Measurements from ENCODE around the gene DUSP22. TPM values are rescaled to one million over a fixed set of nuclear protein-coding genes. Genes with fewer than 3 reads are reported as not detected.

The DUSP22 gene
- total RNA-seq, 2 donors from 2014 or later: 23.3 to 27.4 TPM

- Mint-ChIP-seq H3K27me3 (peaks cover 12% of the 10 kb centered on the region), H3K9me3 (no peaks in the 10 kb centered on the region), H3K27ac (no peak overlapping the region), H3K4me3 (no peak overlapping the region), H3K36me3 (ENCODE audit: low read depth) (peaks cover 6% of the 10 kb centered on the region), H3K4me1 (peaks cover 7% of the 10 kb centered on the region)
- ATAC-seq (replicated peaks): no peak
These were observed 92.6 kb downstream of the DUSP22 start for GRCh38 chr6:384898-385297.

GRCh38 chr6:385614-386013, 93.3 kb downstream of the DUSP22 start:
- Mint-ChIP-seq H3K9me3 (no peaks in the 10 kb centered on the region), H3K36me3 (ENCODE audit: low read depth) (peaks cover 13% of the 10 kb centered on the region), H3K4me1 (peaks cover 7% of the 10 kb centered on the region), H3K27me3 (peaks cover 12% of the 10 kb centered on the region), H3K4me3 (no peak overlapping the region), H3K27ac (no peak overlapping the region)
- no peak for ATAC-seq (replicated peaks)

GRCh38 chr6:386688-387266, 94.5 kb downstream of the DUSP22 start:
- Mint-ChIP-seq H3K4me1 (peaks cover 7% of the 10 kb centered on the region), H3K36me3 (ENCODE audit: low read depth) (peaks cover 25% of the 10 kb centered on the region), H3K27ac (no peak overlapping the region), H3K9me3 (no peaks in the 10 kb centered on the region), H3K27me3 (peaks cover 9% of the 10 kb centered on the region), H3K4me3 (no peak overlapping the region)
- no peak for ATAC-seq (replicated peaks)

GRCh38 chr6:387293-387741, 95.0 kb downstream of the DUSP22 start:
- no peak overlapping the region for H3K27ac Mint-ChIP-seq
- peaks cover 30% of the 10 kb centered on the region for H3K36me3 Mint-ChIP-seq (ENCODE audit: low read depth)
- H3K4me1 Mint-ChIP-seq: peaks cover 7% of the 10 kb centered on the region
- H3K27me3 Mint-ChIP-seq: peaks cover 7% of the 10 kb centered on the region
- H3K4me3 Mint-ChIP-seq: no peak overlapping the region
- ATAC-seq (replicated peaks): no peak
- no peaks in the 10 kb centered on the region for H3K9me3 Mint-ChIP-seq

GRCh38 chr6:388202-388903, 96.1 kb downstream of the DUSP22 start:
- H3K9me3 Mint-ChIP-seq: no peaks in the 10 kb centered on the region
- no peak for ATAC-seq (replicated peaks)
- H3K36me3 Mint-ChIP-seq (ENCODE audit: low read depth): peaks cover 41% of the 10 kb centered on the region
- H3K4me1 Mint-ChIP-seq: peaks cover 7% of the 10 kb centered on the region
- peak overlapping the region; percentile 98 for H3K4me3 Mint-ChIP-seq
- H3K27me3 Mint-ChIP-seq: peaks cover 7% of the 10 kb centered on the region
- H3K27ac Mint-ChIP-seq: no peak overlapping the region

- peaks cover 3% of the 10 kb centered on the region for H3K27me3 Mint-ChIP-seq
- peaks cover 49% of the 10 kb centered on the region for H3K36me3 Mint-ChIP-seq (ENCODE audit: low read depth)
- H3K27ac Mint-ChIP-seq: peak overlapping the region; percentile 95
- peaks cover 5% of the 10 kb centered on the region for H3K9me3 Mint-ChIP-seq
- peak overlapping the region; percentile 98 for H3K4me3 Mint-ChIP-seq
- peaks cover 12% of the 10 kb centered on the region for H3K4me1 Mint-ChIP-seq
- no peak for ATAC-seq (replicated peaks)
These were observed 96.9 kb downstream of the DUSP22 start for GRCh38 chr6:389143-389542.

- Mint-ChIP-seq H3K4me3 (peak overlapping the region; percentile 98), H3K9me3 (peaks cover 5% of the 10 kb centered on the region), H3K27me3 (peaks cover 3% of the 10 kb centered on the region), H3K27ac (peak overlapping the region; percentile 95), H3K4me1 (peaks cover 12% of the 10 kb centered on the region), H3K36me3 (ENCODE audit: low read depth) (peaks cover 53% of the 10 kb centered on the region)
- peak; percentile 73 for ATAC-seq (replicated peaks)
These were observed 97.3 kb downstream of the DUSP22 start for GRCh38 chr6:389622-390021.

- Mint-ChIP-seq H3K4me1 (peaks cover 20% of the 10 kb centered on the region), H3K9me3 (peaks cover 5% of the 10 kb centered on the region), H3K36me3 (ENCODE audit: low read depth) (peaks cover 68% of the 10 kb centered on the region)
These were observed 98.7 kb downstream of the DUSP22 start for GRCh38 chr6:390914-391558.

GRCh38 chr6:391559-392440, 99.5 kb downstream of the DUSP22 start, which contains the start of gene IRF4:
TSS of gene IRF4 (plus strand) at chr6:391752. CDS start at chr6:393153, 1,401 bp downstream.
- peak within 1 kb of the TSS; percentile 95 for H3K27ac Mint-ChIP-seq
- H3K9me3 Mint-ChIP-seq: peaks cover 5% of the 10 kb centered on the region
- H3K4me3 Mint-ChIP-seq: peak within 1 kb of the TSS; percentile 98
- no peaks in the 10 kb centered on the region for H3K27me3 Mint-ChIP-seq
- peaks cover 73% of the 10 kb centered on the region for H3K36me3 Mint-ChIP-seq (ENCODE audit: low read depth)
- ATAC-seq (replicated peaks): peak; percentile 57
- H3K4me1 Mint-ChIP-seq: peaks cover 20% of the 10 kb centered on the region

More at GRCh38 chr6:390914-391558, 98.7 kb downstream of the DUSP22 start:
- peak; percentile 33 for ATAC-seq (replicated peaks)
- Mint-ChIP-seq H3K27ac (peak overlapping the region; percentile 95), H3K4me3 (peak overlapping the region; percentile 98), H3K27me3 (no peaks in the 10 kb centered on the region)

- Mint-ChIP-seq H3K27ac (peak overlapping the region; percentile 75), H3K9me3 (peaks cover 5% of the 10 kb centered on the region), H3K36me3 (ENCODE audit: low read depth) (peaks cover 82% of the 10 kb centered on the region), H3K4me1 (peaks cover 29% of the 10 kb centered on the region), H3K4me3 (peak overlapping the region; percentile 98), H3K27me3 (no peaks in the 10 kb centered on the region)
- no peak for ATAC-seq (replicated peaks)
These were observed 100.4 kb downstream of the DUSP22 start for GRCh38 chr6:392441-393390.

- Mint-ChIP-seq H3K27me3 (no peaks in the 10 kb centered on the region), H3K4me1 (peaks cover 34% of the 10 kb centered on the region), H3K4me3 (peak overlapping the region; percentile 98), H3K9me3 (peaks cover 5% of the 10 kb centered on the region), H3K36me3 (ENCODE audit: low read depth) (peaks cover 91% of the 10 kb centered on the region), H3K27ac (peak overlapping the region; percentile 100)
- peak; percentile 7 for ATAC-seq (replicated peaks)
These were observed 101.3 kb downstream of the DUSP22 start for GRCh38 chr6:393391-394221.

- Mint-ChIP-seq H3K36me3 (ENCODE audit: low read depth) (peaks cover 98% of the 10 kb centered on the region), H3K9me3 (peaks cover 5% of the 10 kb centered on the region), H3K4me1 (peaks cover 37% of the 10 kb centered on the region), H3K27me3 (no peaks in the 10 kb centered on the region), H3K27ac (peak overlapping the region; percentile 100), H3K4me3 (peak overlapping the region; percentile 98)
- no peak for ATAC-seq (replicated peaks)
These were observed 102.5 kb downstream of the DUSP22 start for GRCh38 chr6:394641-395289.

Data from activated T-helper 17 cell treated with anti-CD3 and anti-CD28 coated beads, Interleukin-2, amount 50 U/mL, for 72 hours (primary cell).